22Rv1 (cell line): ENCODE results near the gene MICU1.
"Not testable (repeated sequence)": the region's sequence is repeated elsewhere in the genome, so short reads cannot be mapped to it uniquely, and the experiment has no call there.

ENCODE experiments used
- ZFX ChIP-seq: fragments of 450-650 bp; IDR thresholded peaks from 2 replicates; pipeline ENCODE4 v1.6.1; 2017; ENCODE audit warnings: antibody characterized with exemption, borderline replicate concordance
- TF ChIP-seq, protein P1 (sequence below): fragments of 450-650 bp; IDR thresholded peaks from 2 replicates; pipeline ENCODE4 v1.5.1; 2017; ENCODE audit warnings: mild to moderate bottlenecking

DNA sequence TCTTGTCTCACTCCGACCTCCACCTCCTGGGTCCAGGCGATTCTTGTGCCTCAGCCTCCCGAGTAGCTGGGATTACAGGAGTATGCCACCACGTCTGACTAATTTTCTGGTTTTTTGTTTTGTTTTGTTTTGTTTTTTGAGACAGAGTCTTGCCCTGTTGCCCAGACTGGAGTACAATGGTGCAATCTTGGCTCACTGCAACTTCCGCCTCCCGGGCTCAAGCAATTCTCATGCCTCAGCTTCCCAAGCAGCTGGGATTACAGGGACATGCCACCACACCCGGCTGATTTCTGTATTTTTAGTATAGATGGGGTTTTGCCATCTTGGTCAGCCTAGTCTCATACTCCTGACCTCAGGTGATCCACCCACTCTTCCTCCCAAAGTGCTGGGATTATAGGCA lies 158.8 kb downstream of the MICU1 start:
- TF ChIP-seq, protein P1, sequence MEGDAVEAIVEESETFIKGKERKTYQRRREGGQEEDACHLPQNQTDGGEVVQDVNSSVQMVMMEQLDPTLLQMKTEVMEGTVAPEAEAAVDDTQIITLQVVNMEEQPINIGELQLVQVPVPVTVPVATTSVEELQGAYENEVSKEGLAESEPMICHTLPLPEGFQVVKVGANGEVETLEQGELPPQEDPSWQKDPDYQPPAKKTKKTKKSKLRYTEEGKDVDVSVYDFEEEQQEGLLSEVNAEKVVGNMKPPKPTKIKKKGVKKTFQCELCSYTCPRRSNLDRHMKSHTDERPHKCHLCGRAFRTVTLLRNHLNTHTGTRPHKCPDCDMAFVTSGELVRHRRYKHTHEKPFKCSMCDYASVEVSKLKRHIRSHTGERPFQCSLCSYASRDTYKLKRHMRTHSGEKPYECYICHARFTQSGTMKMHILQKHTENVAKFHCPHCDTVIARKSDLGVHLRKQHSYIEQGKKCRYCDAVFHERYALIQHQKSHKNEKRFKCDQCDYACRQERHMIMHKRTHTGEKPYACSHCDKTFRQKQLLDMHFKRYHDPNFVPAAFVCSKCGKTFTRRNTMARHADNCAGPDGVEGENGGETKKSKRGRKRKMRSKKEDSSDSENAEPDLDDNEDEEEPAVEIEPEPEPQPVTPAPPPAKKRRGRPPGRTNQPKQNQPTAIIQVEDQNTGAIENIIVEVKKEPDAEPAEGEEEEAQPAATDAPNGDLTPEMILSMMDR = not testable (repeated sequence)
- not testable (repeated sequence) for TF ChIP-seq ZFX
